HG03060 (cell line): Measurements from ENCODE around the gene MVD.

Experiments
- ATAC-seq: cut with Tn5 transposase; IDR thresholded peaks from one replicate; pipeline ENCODE4 v1.9.1; 2021; ENCODE audit warnings: low read depth, moderate number of reproducible peaks; ENCODE audit not compliant: unreplicated experiment

MVD gene

DNA sequence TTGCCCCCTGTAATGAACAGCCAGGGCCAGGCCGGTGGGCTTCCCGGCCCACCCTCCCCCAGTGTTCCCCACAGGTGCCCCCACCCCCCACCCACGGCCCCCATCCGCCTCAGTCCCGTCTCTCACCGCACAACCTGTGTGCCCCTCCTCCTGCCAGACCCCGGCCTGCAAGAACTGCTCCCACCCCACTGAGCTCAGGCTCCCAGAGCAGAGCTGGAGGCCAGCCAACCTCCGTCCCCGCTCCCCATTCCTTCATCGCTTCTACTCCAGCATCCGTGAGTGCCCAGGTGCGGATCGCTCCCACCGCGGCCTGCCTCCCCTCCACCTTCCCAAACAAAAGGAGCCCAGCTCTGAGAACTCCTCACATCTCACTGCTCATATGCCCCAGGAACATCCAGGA lies 4.2 kb downstream of the MVD start:
- no peak for ATAC-seq

- no peak for ATAC-seq
Observed at GRCh38 chr16:88657371-88657770, 5.5 kb downstream of the MVD start.

GRCh38 chr16:88656291-88656980 lies 6.5 kb downstream of the MVD start:
- no peak for ATAC-seq

- ATAC-seq = no peak
Observed at GRCh38 chr16:88655733-88656281, 7.1 kb downstream of the MVD start.

GRCh38 chr16:88655053-88655732 lies 7.7 kb downstream of the MVD start:
- ATAC-seq = no peak

- ATAC-seq = no peak
Observed at GRCh38 chr16:88654363-88655052, 8.4 kb downstream of the MVD start.

- no peak for ATAC-seq
Observed at GRCh38 chr16:88653596-88654362, 9.1 kb downstream of the MVD start.

DNA sequence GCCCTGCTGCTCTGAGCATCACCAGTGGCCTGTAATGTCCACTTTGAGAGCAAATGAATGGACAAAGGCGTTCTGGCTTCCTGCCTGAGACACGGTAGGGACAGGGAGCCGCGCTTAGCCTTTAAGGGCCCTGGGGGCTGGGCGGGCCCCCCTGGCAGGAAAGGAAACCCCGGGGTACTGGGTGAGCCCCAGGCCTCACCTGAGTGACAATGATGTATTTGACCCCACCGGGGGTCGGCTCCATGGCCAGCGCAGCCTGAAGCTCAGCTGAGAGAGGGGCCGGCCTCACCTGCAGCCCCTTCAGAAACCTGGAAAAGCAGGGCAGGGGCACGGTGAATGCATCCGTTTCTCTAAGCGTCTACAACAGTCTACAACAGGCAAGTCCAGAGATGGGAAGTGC lies 9.8 kb downstream of the MVD start:
- no peak for ATAC-seq

DNA sequence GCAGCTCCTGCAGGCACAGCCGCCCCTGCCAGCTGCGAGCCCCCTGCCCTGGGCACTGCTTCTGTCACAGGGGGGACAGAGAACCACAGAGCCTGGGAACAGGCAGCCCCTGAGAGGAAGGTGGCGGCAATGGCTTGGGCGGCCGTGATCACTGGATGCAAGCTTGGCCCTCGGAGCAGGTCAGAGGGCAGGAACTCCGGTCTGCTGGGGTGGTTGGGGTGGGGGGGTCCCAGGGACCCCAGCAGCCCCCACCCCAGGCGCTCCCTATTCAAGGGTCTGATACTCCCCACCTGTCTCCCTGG lies 10.2 kb downstream of the MVD start:
- no peak for ATAC-seq

DNA sequence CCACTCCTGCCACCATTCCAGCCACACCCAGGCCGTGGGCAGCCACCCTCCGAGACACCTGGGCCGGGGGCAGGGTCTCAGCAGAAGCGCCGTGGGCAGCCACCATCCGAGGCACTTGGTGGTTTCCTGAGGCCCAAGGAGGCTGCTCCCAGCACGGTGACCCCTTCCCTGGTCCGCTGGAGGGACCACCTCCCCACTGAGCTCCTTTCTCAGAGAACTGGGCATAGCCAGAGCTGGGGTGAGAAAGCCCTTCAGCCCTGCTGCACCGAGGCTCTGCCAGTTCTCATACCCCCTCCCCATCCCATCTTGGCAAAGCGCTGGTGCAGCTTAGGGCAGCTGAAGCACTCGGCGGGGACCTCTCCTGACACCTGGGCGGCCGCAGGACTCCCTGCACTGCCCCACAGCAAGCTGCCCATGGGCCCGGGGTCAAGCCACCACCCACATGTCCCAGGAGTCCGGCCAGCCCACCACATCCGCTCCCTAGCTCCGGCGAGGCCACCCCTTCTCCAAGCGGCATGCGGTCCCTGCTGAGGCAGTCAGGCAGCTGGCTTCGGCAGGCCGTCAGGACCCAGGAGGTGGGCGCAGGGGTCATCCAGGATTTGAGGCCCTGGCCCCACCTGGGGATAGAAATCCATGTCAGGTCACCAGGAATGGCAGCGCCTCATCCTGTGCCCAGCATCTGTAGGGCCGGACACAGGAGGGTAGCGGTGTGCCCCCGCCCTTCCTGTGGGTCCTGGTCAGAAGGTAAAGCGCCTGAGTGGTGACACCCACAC lies 10.7 kb downstream of the MVD start:
- ATAC-seq = no peak

GRCh38 chr16:88651276-88651988 lies 11.5 kb downstream of the MVD start:
- ATAC-seq = peak; percentile 51

DNA sequence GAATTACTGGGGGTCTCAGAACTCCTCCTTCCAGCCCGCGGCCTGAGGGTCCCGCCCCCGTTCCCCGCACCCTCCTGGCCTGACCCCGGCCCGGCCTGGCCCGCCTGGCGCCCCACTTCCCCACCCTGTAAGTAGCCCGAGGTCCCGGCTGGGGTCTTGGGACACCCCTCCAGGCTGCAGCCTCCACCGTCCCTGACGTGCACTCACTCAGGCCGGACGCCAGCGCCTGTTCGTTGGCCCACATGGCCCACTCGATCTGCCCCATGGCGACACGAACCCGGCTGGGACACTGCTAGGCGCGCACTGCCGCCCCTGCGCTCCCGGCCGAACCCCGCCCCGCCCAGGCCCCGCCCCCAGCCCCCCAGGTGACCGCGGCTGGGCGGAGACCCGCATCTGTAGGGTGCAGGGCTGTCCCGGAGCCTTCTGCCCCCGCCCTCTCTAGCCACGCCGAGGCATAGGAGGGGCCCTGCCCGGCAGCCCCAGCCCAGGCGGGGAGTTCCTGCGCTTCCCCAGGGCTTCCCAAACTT lies 12.1 kb downstream of the MVD start, which contains the start of gene CYBA:
TSS of gene CYBA (minus strand) at position 305 of the 527 bp plus-strand sequence. CDS start at position 265, 40 bp downstream.
- ATAC-seq = peak; percentile 45

DNA sequence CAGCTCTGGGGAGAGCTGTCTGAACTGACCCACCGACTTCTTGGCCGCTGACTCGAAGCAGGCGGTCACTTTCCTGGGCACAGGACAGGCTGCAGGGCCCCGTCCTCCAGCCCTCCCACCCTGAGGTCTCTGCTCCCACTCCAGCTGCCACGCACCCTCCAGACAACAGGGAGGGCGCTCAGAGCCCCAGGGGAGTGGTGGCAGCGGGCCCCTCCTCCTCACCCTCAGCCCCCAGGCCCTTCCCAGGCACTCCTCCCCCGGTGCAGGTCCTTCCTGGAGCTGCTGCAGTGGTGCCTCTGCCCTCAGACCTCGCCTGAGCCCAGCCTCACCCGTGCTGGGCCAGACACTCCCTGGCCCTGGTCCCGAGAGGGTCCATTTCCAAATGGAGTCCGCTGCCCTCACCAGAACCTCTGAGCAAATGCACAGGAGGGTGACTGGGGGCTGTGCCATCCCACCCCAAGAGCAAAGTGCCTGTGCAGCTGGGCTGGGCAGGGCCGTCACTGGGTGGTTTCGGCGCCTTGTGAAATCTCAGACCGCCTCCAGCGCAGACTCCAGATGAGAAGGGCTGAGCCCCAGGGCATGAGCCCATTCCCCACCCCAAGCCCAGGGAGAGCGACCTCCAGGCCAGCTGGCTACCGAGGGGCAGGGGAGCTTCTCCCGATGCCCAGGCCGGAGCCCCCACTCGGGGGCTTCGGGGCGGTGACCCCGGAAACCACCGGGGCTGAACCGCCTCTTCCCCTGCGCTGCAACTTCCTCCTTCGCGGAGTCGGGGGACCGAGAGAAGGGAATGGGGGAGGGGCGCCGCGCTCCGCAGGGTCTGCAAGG lies 12.8 kb downstream of the MVD start:
- ATAC-seq = no peak

- ATAC-seq = no peak
Observed at GRCh38 chr16:88649195-88649923, 13.5 kb downstream of the MVD start.

DNA sequence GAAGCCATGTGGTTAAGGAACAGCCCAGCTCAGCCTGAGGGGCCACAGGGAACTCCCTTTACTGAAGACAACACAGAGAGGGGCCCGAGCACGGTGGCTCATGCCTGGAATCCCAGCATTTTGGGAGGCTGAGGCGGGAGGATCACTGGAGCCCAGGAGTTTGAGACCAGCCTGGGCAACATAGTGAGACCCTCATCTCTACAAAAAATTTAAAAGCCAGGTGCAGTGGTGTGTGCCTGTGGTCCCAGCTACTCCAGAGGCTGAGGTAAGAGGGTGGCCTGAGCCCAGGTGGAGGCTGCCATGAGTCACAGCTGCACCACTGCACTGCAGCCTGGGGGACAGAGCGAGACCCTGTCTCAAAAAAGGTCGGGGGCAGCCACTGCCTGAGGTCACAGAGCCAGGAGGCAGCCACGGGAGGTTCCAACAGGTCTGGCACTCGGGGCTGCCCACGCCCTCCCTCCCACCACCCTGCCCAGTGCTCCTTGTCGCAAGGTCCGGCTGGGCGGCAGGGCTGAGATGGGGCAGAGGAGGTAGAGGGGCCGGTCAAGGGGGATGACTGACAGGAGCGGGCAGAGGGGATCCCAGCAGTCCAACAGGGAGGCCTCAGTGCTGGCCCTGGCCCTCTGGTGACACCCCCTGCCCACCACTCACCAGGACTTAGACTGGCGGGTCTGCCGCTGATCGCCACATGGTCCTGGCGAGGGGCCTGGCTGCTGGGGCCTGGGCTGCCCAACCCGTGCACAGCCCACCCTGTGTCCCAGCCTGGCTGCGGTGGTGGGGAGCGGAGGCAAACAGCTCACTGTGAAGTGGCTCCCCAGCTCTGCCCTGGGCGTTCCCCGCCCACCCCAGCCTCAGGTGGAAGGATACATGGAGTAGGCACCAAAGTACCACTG lies 15.5 kb downstream of the MVD start:
- no peak for ATAC-seq

- no peak for ATAC-seq
Observed at GRCh38 chr16:88646345-88647034, 16.4 kb downstream of the MVD start.
